ENCODE measurements around the gene SUPT5H. TPM values are rescaled to one million over a fixed set of nuclear protein-coding genes. Genes with fewer than 3 reads are reported as not detected.

Gene SUPT5H
- total and polyA plus RNA-seq, 10 of the 15 experiments (the other 5 are each of a cell fraction or from before 2014, with no cell fraction given) = 27.2 to 194 (median 83.6) TPM

DNA sequence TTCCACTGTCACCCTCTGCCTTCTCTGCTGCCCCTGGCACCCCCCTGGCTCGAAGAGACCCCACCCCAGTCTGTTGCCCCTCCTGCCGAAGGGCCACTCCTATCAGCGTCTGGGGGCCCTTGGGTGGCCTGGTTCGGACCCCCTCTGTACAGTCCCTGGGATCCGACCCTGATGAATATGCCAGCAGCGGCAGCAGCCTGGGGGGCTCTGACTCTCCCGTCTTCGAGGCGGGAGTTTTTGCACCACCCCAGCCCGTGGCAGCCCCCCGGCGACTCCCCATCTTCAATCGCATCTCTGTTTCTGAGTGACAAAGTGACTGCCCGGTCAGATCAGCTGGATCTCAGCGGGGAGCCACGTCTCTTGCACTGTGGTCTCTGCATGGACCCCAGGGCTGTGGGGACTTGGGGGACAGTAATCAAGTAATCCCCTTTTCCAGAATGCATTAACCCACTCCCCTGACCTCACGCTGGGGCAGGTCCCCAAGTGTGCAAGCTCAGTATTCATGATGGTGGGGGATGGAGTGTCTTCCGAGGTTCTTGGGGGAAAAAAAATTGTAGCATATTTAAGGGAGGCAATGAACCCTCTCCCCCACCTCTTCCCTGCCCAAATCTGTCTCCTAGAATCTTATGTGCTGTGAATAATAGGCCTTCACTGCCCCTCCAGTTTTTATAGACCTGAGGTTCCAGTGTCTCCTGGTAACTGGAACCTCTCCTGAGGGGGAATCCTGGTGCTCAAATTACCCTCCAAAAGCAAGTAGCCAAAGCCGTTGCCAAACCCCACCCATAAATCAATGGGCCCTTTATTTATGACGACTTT, 36.8 kb upstream of the SUPT5H start:
- RAD21 ChIA-PET (ENCODE audit: unreplicated experiment) = interaction anchor here (0.6 to 4.5 kb wide), 3 partner anchors 11 to 460 kb away, joined by 3 to 37 read pairs (median 5); partner anchors contain the start of gene SAMD4B
- SMC1A ChIA-PET (ENCODE audit: uncharacterized antibody, unreplicated experiment) = interaction anchor here (1.4 to 3.0 kb wide), 2 partner anchors 10 to 18 kb away, joined by 4 to 18 read pairs; partner anchors contain the start of genes MED29 and PAF1
- intact Hi-C loops (cut with micrococcal nuclease; ENCODE audit: unreplicated experiment) (loop anchor here (10.0 kb wide), 1 partner anchor 434 kb away; the partner anchor contains the start of gene FBXO17), in situ Hi-C loops (cut with MboI) (no loop called here)
- no TSS peak for BruUV-seq (replicated peaks)
- Histone ChIP-seq H3K4me3 (peak overlapping the region; percentile 98), H3K27me3 (replicated peaks in 1 of 2; ENCODE audit: control insufficient read depth in 2 of 2, insufficient read depth in 2 of 2, low read length in 1 of 2) (no peaks in the 10 kb centered on the region), H3K4me1 (ENCODE audit: control insufficient read depth, insufficient read depth, low read length) (peaks cover 33% of the 10 kb centered on the region), H3K36me3 (ENCODE audit: control insufficient read depth in 2 of 2, insufficient read depth in 2 of 2, low read length in 1 of 2) (peaks cover 2 to 6% of the 10 kb centered on the region in 2 experiments; a peak in 2 of 4 replicates), H3K9ac (ENCODE audit: control insufficient read depth, insufficient read depth, low read length) (peak overlapping the region; percentile 80), H3K9me3 (replicated peaks; ENCODE audit: control insufficient read depth, insufficient read depth, low read length) (no peaks in the 10 kb centered on the region), H4K20me1 (ENCODE audit: control insufficient read depth, insufficient read depth) (no peaks in the 10 kb centered on the region), H3K79me2 (ENCODE audit: control insufficient read depth, insufficient read depth, low read length) (peaks cover 63% of the 10 kb centered on the region), H3K27ac (ENCODE audit: control insufficient read depth, insufficient read depth) (peak overlapping the region; percentile 100), H2AFZ (ENCODE audit: control insufficient read depth, low read depth, low read length) (no peak overlapping the region), H3K4me2 (ENCODE audit: control insufficient read depth, insufficient read depth) (peak overlapping the region; percentile 83)
- under 1% methylated on average over 20 of the region's 20 CpGs for WGBS (ENCODE audit: insufficient coverage, insufficient replicate concordance, low lambda C conversion rate, missing lambda C conversion rate)
- FAIRE-seq = no peak
- POLR2A ChIA-PET = interaction anchor here (1.2 to 3.9 kb wide), 4 partner anchors 11 to 37 kb away, joined by 3 to 39 read pairs (median 6); partner anchors contain the start of genes MED29, PAF1, RPS16 and SUPT5H
- CTCF ChIA-PET = interaction anchor here (1.1 to 1.4 kb wide), 3 partner anchors 7 to 11 kb away, joined by 4 to 14 read pairs (median 4); no protein-coding TSS in a partner anchor
- no peak for DNase-seq (ENCODE audit: low read depth, low spot score)
- no peak for ATAC-seq
- TF ChIP-seq POLR2A (IDR thresholded peaks at IDR 0.05; ENCODE audit: low read depth, low read length) (peak; percentile 76), EED (IDR thresholded peaks at IDR 0.05; ENCODE audit: low read depth) (no peak), HDAC6 (IDR thresholded peaks at IDR 0.05; ENCODE audit: unreplicated experiment) (peak; percentile 83), ZBTB4 (CRISPR knock-in tag; IDR thresholded peaks at IDR 0.05) (no peak), SREBF1 (IDR thresholded peaks at IDR 0.05; ENCODE audit: low read length) (no peak), GATAD2B (conservative IDR thresholded peaks at IDR 0.05; ENCODE audit: low read depth) (no peak), USF2 (IDR thresholded peaks at IDR 0.05; ENCODE audit: borderline replicate concordance, low read depth, low read length) (no peak), MLLT1 (IDR thresholded peaks at IDR 0.05) (peak; percentile 56), POLR2AphosphoS5 (IDR thresholded peaks at IDR 0.05; ENCODE audit: low read length) (peak; percentile 72), SMAD5 (IDR thresholded peaks at IDR 0.05; ENCODE audit: low read depth) (peak; percentile 37; the same call in 1 of the 2 replicates), POLR2AphosphoS2 (IDR thresholded peaks at IDR 0.05; ENCODE audit: low read depth, low read length) (peak; percentile 84)
- TF ChIP-seq, protein P1, sequence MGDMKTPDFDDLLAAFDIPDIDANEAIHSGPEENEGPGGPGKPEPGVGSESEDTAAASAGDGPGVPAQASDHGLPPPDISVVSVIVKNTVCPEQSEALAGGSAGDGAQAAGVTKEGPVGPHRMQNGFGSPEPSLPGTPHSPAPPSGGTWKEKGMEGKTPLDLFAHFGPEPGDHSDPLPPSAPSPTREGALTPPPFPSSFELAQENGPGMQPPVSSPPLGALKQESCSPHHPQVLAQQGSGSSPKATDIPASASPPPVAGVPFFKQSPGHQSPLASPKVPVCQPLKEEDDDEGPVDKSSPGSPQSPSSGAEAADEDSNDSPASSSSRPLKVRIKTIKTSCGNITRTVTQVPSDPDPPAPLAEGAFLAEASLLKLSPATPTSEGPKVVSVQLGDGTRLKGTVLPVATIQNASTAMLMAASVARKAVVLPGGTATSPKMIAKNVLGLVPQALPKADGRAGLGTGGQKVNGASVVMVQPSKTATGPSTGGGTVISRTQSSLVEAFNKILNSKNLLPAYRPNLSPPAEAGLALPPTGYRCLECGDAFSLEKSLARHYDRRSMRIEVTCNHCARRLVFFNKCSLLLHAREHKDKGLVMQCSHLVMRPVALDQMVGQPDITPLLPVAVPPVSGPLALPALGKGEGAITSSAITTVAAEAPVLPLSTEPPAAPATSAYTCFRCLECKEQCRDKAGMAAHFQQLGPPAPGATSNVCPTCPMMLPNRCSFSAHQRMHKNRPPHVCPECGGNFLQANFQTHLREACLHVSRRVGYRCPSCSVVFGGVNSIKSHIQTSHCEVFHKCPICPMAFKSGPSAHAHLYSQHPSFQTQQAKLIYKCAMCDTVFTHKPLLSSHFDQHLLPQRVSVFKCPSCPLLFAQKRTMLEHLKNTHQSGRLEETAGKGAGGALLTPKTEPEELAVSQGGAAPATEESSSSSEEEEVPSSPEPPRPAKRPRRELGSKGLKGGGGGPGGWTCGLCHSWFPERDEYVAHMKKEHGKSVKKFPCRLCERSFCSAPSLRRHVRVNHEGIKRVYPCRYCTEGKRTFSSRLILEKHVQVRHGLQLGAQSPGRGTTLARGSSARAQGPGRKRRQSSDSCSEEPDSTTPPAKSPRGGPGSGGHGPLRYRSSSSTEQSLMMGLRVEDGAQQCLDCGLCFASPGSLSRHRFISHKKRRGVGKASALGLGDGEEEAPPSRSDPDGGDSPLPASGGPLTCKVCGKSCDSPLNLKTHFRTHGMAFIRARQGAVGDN (IDR thresholded peaks at IDR 0.05) = 0 out of 2 replicates have a peak, but pooled peaks have one; percentile 14

Measured in GM12878 (cell line).